Fibroblast of the aortic adventitia (primary cell): ENCODE measurements around the gene FAM204A. TPM values are rescaled to one million over a fixed set of nuclear protein-coding genes. Genes with fewer than 3 reads are reported as not detected.

Source experiments
- DNase-seq: peaks from one replicate; pipeline ENCODE4 v3.0.0-alpha.2; 2010; ENCODE audit warnings: low read depth
- H3K4me3 ChIP-seq: 2 replicates; pipeline ENCODE4 v1.5.1; 2011; ENCODE audit warnings: low read depth, mild to moderate bottlenecking, control low read depth, low read length, moderate library complexity
- total RNA-seq: library from RNA; depleted of rRNA; stranded (reverse); fragments of >200 nt; gene quantifications from 2 replicates; pipeline ENCODE4 v1.2.3, GENCODE V29; 2012; ENCODE audit warnings: low replicate concordance
- TF ChIP-seq, protein P1 (sequence below): IDR thresholded peaks from 2 replicates; pipeline ENCODE4 v1.5.1; 2011; ENCODE audit warnings: mild to moderate bottlenecking, low read length, control low read depth, inconsistent platforms; ENCODE audit not compliant: insufficient read depth

Gene FAM204A
- total RNA-seq, 1 donor = 103 TPM

DNA sequence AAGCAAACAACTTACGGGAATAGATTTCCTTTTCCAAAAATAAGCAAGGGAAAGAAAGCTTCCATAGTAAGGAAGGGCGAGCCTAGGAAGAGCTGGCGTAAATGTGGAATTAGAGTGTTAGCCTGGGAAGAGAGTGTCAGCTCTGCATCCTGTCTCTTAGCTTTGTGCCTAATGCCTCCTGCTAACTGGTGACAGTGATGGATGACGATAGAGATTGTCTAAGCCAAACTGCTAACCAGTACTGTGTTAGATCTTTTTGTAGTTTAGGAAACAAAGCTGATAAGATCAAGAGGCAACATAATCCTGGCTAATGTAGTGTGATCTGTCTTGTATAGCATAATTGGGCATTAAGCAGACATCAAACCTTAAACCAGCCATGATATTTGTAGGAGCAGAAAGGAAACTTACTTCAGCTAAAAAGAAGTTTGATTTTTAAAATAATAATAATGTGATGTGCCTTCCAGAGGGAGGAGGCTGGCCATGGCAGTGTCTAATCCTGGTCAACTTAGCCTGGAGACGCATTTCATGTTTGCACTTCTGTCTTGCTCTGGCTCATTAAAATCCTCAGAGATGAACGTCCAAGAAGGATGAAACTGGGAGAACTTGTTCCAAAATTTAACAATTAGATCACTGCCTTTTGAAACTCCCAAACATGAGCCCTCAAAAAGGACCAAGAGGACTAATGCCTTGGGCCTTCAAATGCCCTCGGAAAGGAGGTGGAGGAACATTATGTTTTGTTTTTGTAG lies 85.1 kb downstream of the FAM204A start:
- TF ChIP-seq, protein P1, sequence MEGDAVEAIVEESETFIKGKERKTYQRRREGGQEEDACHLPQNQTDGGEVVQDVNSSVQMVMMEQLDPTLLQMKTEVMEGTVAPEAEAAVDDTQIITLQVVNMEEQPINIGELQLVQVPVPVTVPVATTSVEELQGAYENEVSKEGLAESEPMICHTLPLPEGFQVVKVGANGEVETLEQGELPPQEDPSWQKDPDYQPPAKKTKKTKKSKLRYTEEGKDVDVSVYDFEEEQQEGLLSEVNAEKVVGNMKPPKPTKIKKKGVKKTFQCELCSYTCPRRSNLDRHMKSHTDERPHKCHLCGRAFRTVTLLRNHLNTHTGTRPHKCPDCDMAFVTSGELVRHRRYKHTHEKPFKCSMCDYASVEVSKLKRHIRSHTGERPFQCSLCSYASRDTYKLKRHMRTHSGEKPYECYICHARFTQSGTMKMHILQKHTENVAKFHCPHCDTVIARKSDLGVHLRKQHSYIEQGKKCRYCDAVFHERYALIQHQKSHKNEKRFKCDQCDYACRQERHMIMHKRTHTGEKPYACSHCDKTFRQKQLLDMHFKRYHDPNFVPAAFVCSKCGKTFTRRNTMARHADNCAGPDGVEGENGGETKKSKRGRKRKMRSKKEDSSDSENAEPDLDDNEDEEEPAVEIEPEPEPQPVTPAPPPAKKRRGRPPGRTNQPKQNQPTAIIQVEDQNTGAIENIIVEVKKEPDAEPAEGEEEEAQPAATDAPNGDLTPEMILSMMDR = no peak
- no peak for DNase-seq

GRCh38 chr10:118256209-118256608 lies 85.9 kb downstream of the FAM204A start:
- DNase-seq = no peak
- no peak overlapping the region for H3K4me3 ChIP-seq
- TF ChIP-seq, protein P1 = no peak

More for the DNA sequence above, 85.1 kb downstream of the FAM204A start:
- H3K4me3 ChIP-seq = no peak overlapping the region

- H3K4me3 ChIP-seq = no peak overlapping the region
- TF ChIP-seq, protein P1 = no peak
- no peak for DNase-seq
Observed at GRCh38 chr10:118255355-118255754, 86.8 kb downstream of the FAM204A start.

DNA sequence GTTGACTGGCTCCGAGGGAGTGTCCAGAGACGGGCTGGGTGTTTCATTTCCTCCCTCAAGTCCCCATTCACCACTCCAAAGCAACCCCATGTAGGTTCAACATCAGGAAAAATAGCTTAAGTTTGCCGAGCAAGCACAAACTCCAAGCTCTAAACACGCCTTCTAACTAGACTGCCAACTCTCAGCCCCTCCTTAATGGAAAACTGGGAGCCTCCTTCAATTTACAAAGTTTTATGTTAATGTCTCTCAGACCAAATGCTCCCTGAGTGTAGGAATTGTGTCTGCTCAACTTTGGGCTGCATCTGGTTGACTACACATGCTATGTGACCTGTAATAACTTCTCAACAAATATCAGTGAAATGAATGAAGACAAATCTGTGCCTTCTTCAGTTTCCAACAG lies 87.5 kb downstream of the FAM204A start:
- no peak overlapping the region for H3K4me3 ChIP-seq
- no peak for DNase-seq
- TF ChIP-seq, protein P1 = no peak

DNA sequence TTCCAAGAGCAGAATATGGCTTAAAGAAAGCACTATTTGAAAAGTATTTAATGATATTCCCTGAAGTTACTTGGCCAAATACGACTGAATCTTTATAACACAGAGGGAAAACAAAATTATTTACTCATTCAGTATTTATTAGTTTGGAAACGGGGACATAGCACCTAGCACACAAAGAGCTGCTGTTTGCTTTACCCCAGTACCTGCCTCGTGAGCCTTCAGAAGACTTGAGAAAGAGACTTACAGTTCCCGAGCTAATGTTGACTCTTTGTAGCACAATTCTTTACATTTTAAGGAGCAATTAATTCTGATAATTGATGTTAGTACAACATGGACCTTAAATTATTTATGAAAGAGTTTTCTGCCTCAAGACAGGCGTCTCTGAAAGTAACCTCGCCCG lies 88.7 kb downstream of the FAM204A start:
- H3K4me3 ChIP-seq = no peak overlapping the region
- DNase-seq = no peak
- TF ChIP-seq, protein P1 = no peak

GRCh38 chr10:118251791-118252190 lies 90.3 kb downstream of the FAM204A start:
- peak; percentile 7 for DNase-seq
- H3K4me3 ChIP-seq = no peak overlapping the region
- TF ChIP-seq, protein P1 = no peak

GRCh38 chr10:118249714-118250113 lies 92.4 kb downstream of the FAM204A start:
- no peak overlapping the region for H3K4me3 ChIP-seq
- TF ChIP-seq, protein P1 = no peak
- DNase-seq = no peak
